Fibroblast of skin of scalp (primary cell): ENCODE measurements around the gene LATS1. TPM values are rescaled to one million over a fixed set of nuclear protein-coding genes. Genes with fewer than 3 reads are reported as not detected.
A peak's percentile ranks its signal among the peaks of the same experiment; 100 is the strongest.
"Not testable (repeated sequence)": the region's sequence is repeated elsewhere in the genome, so short reads cannot be mapped to it uniquely, and the experiment has no call there.

Experiments used
- DNase-seq: peaks from one replicate; pipeline ENCODE4 v3.0.0-alpha.2; 2013
- polyA plus RNA-seq, 2 experiments: library from polyadenylated mRNA; unstranded; fragments of 120-200 nt; gene quantifications; one replicate each; pipeline ENCODE4 v1.2.1, GENCODE V29; 2013; ENCODE audit not compliant: insufficient read length in 2 of 2

Gene LATS1
- 15.4 TPM for polyA plus RNA-seq (2013, experiment 1 of 2; ENCODE audit: insufficient read length)
- 17.7 TPM for polyA plus RNA-seq (2013, experiment 2 of 2; ENCODE audit: insufficient read length)

- DNase-seq: peak; percentile 89
These were observed at the start of gene LATS1 for GRCh38 chr6:149717588-149718458. LATS1 (minus strand) TSS chr6:149718101; CDS start chr6:149702126, 15,975 bp downstream.

- peak; percentile 86 for DNase-seq
These were observed 48.4 kb upstream of the LATS1 start for GRCh38 chr6:149766156-149766769.

- peak; percentile 38 for DNase-seq
These were observed 46.0 kb upstream of the LATS1 start for GRCh38 chr6:149763866-149764265.

- DNase-seq: no peak
These were observed 43.5 kb upstream of the LATS1 start for GRCh38 chr6:149761438-149761837.

GRCh38 chr6:149756261-149756636, 38.3 kb upstream of the LATS1 start:
- DNase-seq: no peak

GRCh38 chr6:149755300-149756260, 37.7 kb upstream of the LATS1 start:
- DNase-seq: no peak

- no peak for DNase-seq
These were observed 36.6 kb upstream of the LATS1 start for GRCh38 chr6:149754548-149754947.

GRCh38 chr6:149753374-149753637, 35.4 kb upstream of the LATS1 start:
- DNase-seq: not testable (repeated sequence)

GRCh38 chr6:149752600-149753373, 34.9 kb upstream of the LATS1 start:
- no peak for DNase-seq

- not testable (repeated sequence) for DNase-seq
These were observed 34.0 kb upstream of the LATS1 start for GRCh38 chr6:149751920-149752319.

GRCh38 chr6:149751239-149751638, 33.3 kb upstream of the LATS1 start:
- no peak for DNase-seq

- DNase-seq: peak; percentile 42
These were observed 32.3 kb upstream of the LATS1 start for GRCh38 chr6:149750136-149750609.

GRCh38 chr6:149749594-149750135, 31.8 kb upstream of the LATS1 start, which contains the start of gene PCMT1:
PCMT1 (plus strand) TSS chr6:149749741; CDS start chr6:149749902, 161 bp downstream.
- DNase-seq: peak; percentile 95

- not testable (repeated sequence) for DNase-seq
These were observed 31.2 kb upstream of the LATS1 start for GRCh38 chr6:149749082-149749593.

- peak; percentile 97 for DNase-seq
These were observed 28.4 kb upstream of the LATS1 start, which contains the start of gene NUP43 for GRCh38 chr6:149746147-149746946. NUP43 (minus strand) TSS chr6:149746529; CDS start chr6:149746495, 34 bp downstream.

- DNase-seq: not testable (repeated sequence)
These were observed 27.4 kb upstream of the LATS1 start for GRCh38 chr6:149745252-149745651.

- no peak for DNase-seq
These were observed 17.0 kb upstream of the LATS1 start for GRCh38 chr6:149734915-149735314.

- DNase-seq: no peak
These were observed 15.3 kb upstream of the LATS1 start for GRCh38 chr6:149733089-149733720.

GRCh38 chr6:149729824-149730223, 11.9 kb upstream of the LATS1 start:
- DNase-seq: no peak
